LHCN-M2 (cell line): ENCODE data around the gene TMEM80. TPM values are rescaled to one million over a fixed set of nuclear protein-coding genes. Genes with fewer than 3 reads are reported as not detected.

Experiments
- DNase-seq: peaks from one replicate; pipeline ENCODE4 v3.0.0-alpha.2; 2012; ENCODE audit warnings: low read depth
- total RNA-seq: library from RNA; depleted of rRNA; stranded (reverse); fragments of >200 nt; gene quantifications from 2 replicates; pipeline ENCODE4 v1.2.3, GENCODE V29; 2014

The TMEM80 gene
- total RNA-seq, 1 experiment from 2014 or later, result 30.3 TPM

GRCh38 chr11:699116-699508 is 3.5 kb downstream of the TMEM80 start:
- DNase-seq, result no peak

GRCh38 chr11:699753-700152 is 4.1 kb downstream of the TMEM80 start:
- no peak for DNase-seq

- DNase-seq, result no peak
Measured at GRCh38 chr11:701741-702461, 6.3 kb downstream of the TMEM80 start.

GRCh38 chr11:702462-703461 is 7.1 kb downstream of the TMEM80 start:
- peak; percentile 51 for DNase-seq

- no peak for DNase-seq
Measured at GRCh38 chr11:703506-703905, 7.9 kb downstream of the TMEM80 start.

- no peak for DNase-seq
Measured at GRCh38 chr11:704228-704674, 8.6 kb downstream of the TMEM80 start.

GRCh38 chr11:704781-705645 is 9.4 kb downstream of the TMEM80 start:
- no peak for DNase-seq

- no peak for DNase-seq
Measured at GRCh38 chr11:705646-706438, 10.2 kb downstream of the TMEM80 start, which contains the start of gene EPS8L2. EPS8L2 (plus strand) TSS chr11:706231; CDS start chr11:709408, 3,177 bp downstream.

GRCh38 chr11:706439-706956 is 10.9 kb downstream of the TMEM80 start:
- DNase-seq, result peak; percentile 48

- peak; percentile 43 for DNase-seq
Measured at GRCh38 chr11:706957-707816, 11.6 kb downstream of the TMEM80 start.

- DNase-seq, result no peak
Measured at GRCh38 chr11:707817-708420, 12.3 kb downstream of the TMEM80 start.

- no peak for DNase-seq
Measured at GRCh38 chr11:708511-708910, 12.9 kb downstream of the TMEM80 start.

GRCh38 chr11:709109-709997 is 13.7 kb downstream of the TMEM80 start:
- DNase-seq, result no peak

- no peak for DNase-seq
Measured at GRCh38 chr11:714436-714835, 18.8 kb downstream of the TMEM80 start.

GRCh38 chr11:719214-720016 is 23.8 kb downstream of the TMEM80 start:
- peak; percentile 68 for DNase-seq

GRCh38 chr11:720017-720641 is 24.5 kb downstream of the TMEM80 start:
- no peak for DNase-seq
